Testis (tissue), 3 donors: ENCODE results near the gene SMG9. TPM values are rescaled to one million over a fixed set of nuclear protein-coding genes. Genes with fewer than 3 reads are reported as not detected.

ENCODE experiments used
- DNase-seq: peaks from one replicate; pipeline ENCODE4 v3.0.0-alpha.2; 2019
- H3K27ac ChIP-seq, 2 donors: fragments of 200-600 bp; sonication (generic); one replicate each; pipeline ENCODE4 v1.5.1; 2019
- H3K27me3 ChIP-seq: fragments of 200-600 bp; sonication (generic); one replicate; pipeline ENCODE4 v1.5.1; 2019
- H3K36me3 ChIP-seq: fragments of 200-600 bp; sonication (generic); one replicate; pipeline ENCODE4 v1.5.1; 2017; ENCODE audit warnings: low read depth; ENCODE audit errors: missing control alignments
- H3K4me1 ChIP-seq: fragments of 200-600 bp; sonication (generic); one replicate; pipeline ENCODE4 v1.5.1; 2019
- H3K4me3 ChIP-seq, 2 donors: fragments of 200-600 bp; sonication (generic); one replicate each; pipeline ENCODE4 v1.5.1; 2017 to 2019
- H3K9me3 ChIP-seq: fragments of 200-600 bp; sonication (generic); one replicate; pipeline ENCODE4 v1.5.1; 2017
- POLR2A ChIP-seq: fragments of 450-650 bp; IDR thresholded peaks from one replicate; pipeline ENCODE4 v1.6.1; 2017; ENCODE audit warnings: antibody characterized with exemption, mild to moderate bottlenecking, moderate library complexity
- WGBS, 2 donors: methylation state at CpG; one replicate each; pipeline ENCODE4 v1.1.5; 2018; 5-methylcytosine and 5-hydroxymethylcytosine counted together
- intact Hi-C: fragments of 100-400 bp; cut with DNase I; formaldehyde crosslinking; loops from one replicate; pipeline ENCODE4 v1.15.1; 2023; ENCODE audit warnings: low total_unique reads
- polyA plus RNA-seq: library from polyadenylated mRNA; stranded (reverse); fragments of 350-450 nt; fragmentation: Illumina TruSeq; extraction: RNeasy Lipid Tissue Mini Kit (QIAGEN cat#74804); gene quantifications from one replicate; pipeline ENCODE4 v1.2.3, GENCODE V29; 2014; ENCODE audit warnings: low read depth, low replicate concordance; ENCODE audit not compliant: insufficient read depth
- total RNA-seq, 2 donors: library from RNA; depleted of rRNA; stranded (reverse); fragments of >200 nt; gene quantifications; one replicate each; pipeline ENCODE4 v1.2.3, GENCODE V29; 2016
- TF ChIP-seq, protein P1 (sequence below), 3 experiments: fragments of 450-650 bp in 2 of 3; fragments of 200-600 bp in 1 of 3; sonication (generic) in 1 of 3; IDR thresholded peaks; one replicate each; pipeline ENCODE4 v1.5.1; 2016 to 2019; ENCODE audit warnings: antibody characterized with exemption in 3 of 3, mild to moderate bottlenecking in 2 of 3, moderate library complexity in 1 of 3

The SMG9 gene
- total and polyA plus RNA-seq, 3 donors from 2014 or later = 65.0 to 144 (median 76.8) TPM

DNA sequence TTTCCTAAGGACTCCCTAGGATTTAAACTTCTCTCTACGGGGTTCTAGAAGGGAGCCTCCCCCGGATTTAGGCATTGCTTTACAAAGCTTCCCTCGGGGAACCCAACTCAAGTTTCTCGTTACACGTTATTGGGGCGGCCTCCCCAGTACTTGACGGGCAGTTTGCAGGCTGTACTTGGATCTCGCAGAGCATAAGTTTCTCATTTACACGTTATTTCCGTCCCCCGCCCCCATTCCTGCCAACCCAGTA, 584 bp downstream of the SMG9 start:
- peaks cover 9% of the 10 kb centered on the region for H3K4me1 ChIP-seq
- TF ChIP-seq, protein P1, sequence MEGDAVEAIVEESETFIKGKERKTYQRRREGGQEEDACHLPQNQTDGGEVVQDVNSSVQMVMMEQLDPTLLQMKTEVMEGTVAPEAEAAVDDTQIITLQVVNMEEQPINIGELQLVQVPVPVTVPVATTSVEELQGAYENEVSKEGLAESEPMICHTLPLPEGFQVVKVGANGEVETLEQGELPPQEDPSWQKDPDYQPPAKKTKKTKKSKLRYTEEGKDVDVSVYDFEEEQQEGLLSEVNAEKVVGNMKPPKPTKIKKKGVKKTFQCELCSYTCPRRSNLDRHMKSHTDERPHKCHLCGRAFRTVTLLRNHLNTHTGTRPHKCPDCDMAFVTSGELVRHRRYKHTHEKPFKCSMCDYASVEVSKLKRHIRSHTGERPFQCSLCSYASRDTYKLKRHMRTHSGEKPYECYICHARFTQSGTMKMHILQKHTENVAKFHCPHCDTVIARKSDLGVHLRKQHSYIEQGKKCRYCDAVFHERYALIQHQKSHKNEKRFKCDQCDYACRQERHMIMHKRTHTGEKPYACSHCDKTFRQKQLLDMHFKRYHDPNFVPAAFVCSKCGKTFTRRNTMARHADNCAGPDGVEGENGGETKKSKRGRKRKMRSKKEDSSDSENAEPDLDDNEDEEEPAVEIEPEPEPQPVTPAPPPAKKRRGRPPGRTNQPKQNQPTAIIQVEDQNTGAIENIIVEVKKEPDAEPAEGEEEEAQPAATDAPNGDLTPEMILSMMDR (IDR thresholded peaks at IDR 0.05) = no peak
- no peak for TF ChIP-seq POLR2A
- peak overlapping the region; percentile 61 to 90 for H3K4me3 ChIP-seq
- no peaks in the 10 kb centered on the region for H3K9me3 ChIP-seq
- H3K27ac ChIP-seq = peak overlapping the region; percentile 96 to 97
- no peaks in the 10 kb centered on the region for H3K27me3 ChIP-seq
- 0% methylated on average over 9 to 11 of the region's 11 CpGs for WGBS, 2 donors
- no peaks in the 10 kb centered on the region for H3K36me3 ChIP-seq
- DNase-seq = no peak
- intact Hi-C loops = no loop called here

- Histone ChIP-seq H3K4me3 (no peak overlapping the region), H3K4me1 (peaks cover 9% of the 10 kb centered on the region), H3K9me3 (no peaks in the 10 kb centered on the region), H3K27me3 (no peaks in the 10 kb centered on the region), H3K27ac (no peak overlapping the region), H3K36me3 (no peaks in the 10 kb centered on the region)
- intact Hi-C loops = no loop called here
- WGBS, 2 donors = 93 to 99% methylated on average over 3 to 6 of the region's 6 CpGs
- DNase-seq = no peak
- TF ChIP-seq, protein P1 (IDR thresholded peaks at IDR 0.05) = no peak
- TF ChIP-seq POLR2A = no peak
These were observed 2.4 kb downstream of the SMG9 start for GRCh38 chr19:43752287-43752875.

- no peaks in the 10 kb centered on the region for H3K36me3 ChIP-seq
- H3K27me3 ChIP-seq = no peaks in the 10 kb centered on the region
- no peak overlapping the region for H3K4me3 ChIP-seq
- no peaks in the 10 kb centered on the region for H3K9me3 ChIP-seq
- DNase-seq = no peak
- 91 to 93% methylated on average over 4 of the region's 4 CpGs for WGBS, 2 donors
- H3K4me1 ChIP-seq = peaks cover 9% of the 10 kb centered on the region
- no peak for TF ChIP-seq POLR2A
- TF ChIP-seq, protein P1 (IDR thresholded peaks at IDR 0.05) = no peak
- intact Hi-C loops = no loop called here
- no peak overlapping the region for H3K27ac ChIP-seq
These were observed 3.1 kb downstream of the SMG9 start for GRCh38 chr19:43751466-43752220.

DNA sequence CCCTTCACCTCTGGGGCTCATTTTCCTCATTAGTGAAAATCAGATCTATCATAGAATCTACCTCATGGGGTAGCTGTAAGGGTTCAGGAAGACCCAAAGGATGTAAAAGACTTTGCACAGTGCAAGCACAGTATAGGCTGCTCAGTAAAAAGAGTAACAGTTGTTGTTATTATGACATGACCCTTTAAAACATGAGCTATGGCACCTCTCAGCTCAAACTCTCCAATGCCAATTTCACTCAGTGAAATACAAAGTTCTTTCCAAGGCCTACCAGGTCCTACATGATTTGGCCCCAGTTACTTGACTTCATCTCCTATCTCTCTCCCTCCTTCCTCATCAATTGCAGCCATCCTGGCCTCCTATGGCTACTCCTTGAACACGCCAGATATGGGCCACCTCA, 4.9 kb downstream of the SMG9 start:
- H3K27me3 ChIP-seq = no peaks in the 10 kb centered on the region

More for the DNA sequence above, 4.9 kb downstream of the SMG9 start:
- no peaks in the 10 kb centered on the region for H3K9me3 ChIP-seq
- intact Hi-C loops = loop anchor here (5.0 kb wide), 1 partner anchor 32 kb away; the partner anchor contains the start of gene KCNN4
- WGBS, 2 donors = 84 to 87% methylated on average over 1 of the region's 1 CpG
- no peak overlapping the region for H3K4me3 ChIP-seq
- H3K27ac ChIP-seq = no peak overlapping the region
- TF ChIP-seq POLR2A = no peak
- TF ChIP-seq, protein P1 (IDR thresholded peaks at IDR 0.05) = no peak
- H3K36me3 ChIP-seq = no peaks in the 10 kb centered on the region
- H3K4me1 ChIP-seq = peaks cover 9% of the 10 kb centered on the region
- DNase-seq = no peak
